Measurements from ENCODE around the gene PNPT1. TPM values are rescaled to one million over a fixed set of nuclear protein-coding genes. Genes with fewer than 3 reads are reported as not detected.

Gene PNPT1
- total RNA-seq, 4 donors from 2014 or later = 5.6 to 10.4 (median 8.9) TPM

- 93 to 94% methylated on average over 3 of the region's 3 CpGs for WGBS, 2 donors
- DNase-seq (ENCODE audit: low spot score in 2 of 2) = no peak
- intact Hi-C loops (cut with DNase I; ENCODE audit: low total_unique reads) = no loop called here
- TF ChIP-seq CTCF (IDR thresholded peaks at IDR 0.05) (no peak), POLR2A (IDR thresholded peaks at IDR 0.05) (no peak)
- H3K4me3 ChIP-seq (ENCODE audit: low read depth, poor library complexity, severe bottlenecking) = no peak overlapping the region
These were observed 56.8 kb downstream of the PNPT1 start for GRCh38 chr2:55636831-55637230.

DNA sequence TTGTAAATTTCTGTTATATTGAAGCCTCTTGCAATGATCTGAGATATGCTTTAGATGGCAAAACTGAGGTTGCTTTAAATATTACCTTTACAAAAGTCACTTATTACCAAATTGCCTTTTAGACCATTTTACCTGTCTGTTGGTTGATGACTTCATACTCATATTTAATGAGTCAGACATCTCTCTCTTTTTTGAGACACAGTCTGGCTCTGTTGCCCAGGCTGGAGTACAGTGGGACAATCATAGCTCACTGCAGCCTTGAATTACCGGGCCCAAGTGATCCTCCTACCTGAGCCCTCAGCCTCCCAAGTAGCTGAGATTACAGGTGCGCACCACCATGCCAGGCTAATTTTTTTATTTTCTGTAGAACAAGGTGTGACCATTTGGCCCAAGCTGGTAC lies 64.7 kb downstream of the PNPT1 start:
- H3K4me3 ChIP-seq (ENCODE audit: low read depth, poor library complexity, severe bottlenecking) = no peak overlapping the region
- intact Hi-C loops (cut with DNase I; ENCODE audit: low total_unique reads) = no loop called here
- TF ChIP-seq CTCF (IDR thresholded peaks at IDR 0.05) (no peak), POLR2A (IDR thresholded peaks at IDR 0.05) (no peak)
- DNase-seq (ENCODE audit: low spot score in 2 of 2) = no peak
- WGBS, 2 donors = 93 to 97% methylated on average over 2 of the region's 2 CpGs

DNA sequence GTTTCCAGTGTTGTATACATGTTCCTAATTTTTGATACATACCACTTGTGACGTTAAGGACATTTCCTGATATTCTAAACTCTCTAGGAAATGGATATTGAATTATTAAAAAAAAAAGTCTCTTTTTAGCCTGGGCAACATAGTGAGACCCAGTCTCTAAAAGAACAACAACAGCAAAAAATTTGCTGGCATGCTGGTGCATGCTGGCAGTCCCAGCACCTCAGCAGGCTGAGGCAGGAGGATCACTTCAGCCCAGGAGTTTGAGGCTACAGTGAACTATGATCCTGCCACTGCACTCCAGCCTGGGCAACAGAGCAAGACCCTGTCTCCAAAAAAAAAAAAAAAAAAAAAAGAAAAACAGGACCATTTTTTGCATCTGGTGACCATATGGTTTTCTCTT lies 65.7 kb downstream of the PNPT1 start:
- intact Hi-C loops (cut with DNase I; ENCODE audit: low total_unique reads) = no loop called here
- 88 to 90% methylated on average over 1 of the region's 1 CpG for WGBS, 2 donors

GRCh38 chr2:55621802-55622201 lies 71.8 kb downstream of the PNPT1 start:
- no peak for DNase-seq (ENCODE audit: low spot score in 2 of 2)
- no peak overlapping the region for H3K4me3 ChIP-seq (ENCODE audit: low read depth, poor library complexity, severe bottlenecking)
- intact Hi-C loops (cut with DNase I; ENCODE audit: low total_unique reads) = no loop called here
- TF ChIP-seq POLR2A (IDR thresholded peaks at IDR 0.05) (no peak), CTCF (IDR thresholded peaks at IDR 0.05) (no peak)
- WGBS, 2 donors = 86 to 87% methylated on average over 7 of the region's 7 CpGs

More for the DNA sequence above, 65.7 kb downstream of the PNPT1 start:
- DNase-seq (ENCODE audit: low spot score in 2 of 2) = no peak
- H3K4me3 ChIP-seq (ENCODE audit: low read depth, poor library complexity, severe bottlenecking) = no peak overlapping the region
- no peak for TF ChIP-seq POLR2A (IDR thresholded peaks at IDR 0.05)
- no peak for TF ChIP-seq CTCF (IDR thresholded peaks at IDR 0.05)

DNA sequence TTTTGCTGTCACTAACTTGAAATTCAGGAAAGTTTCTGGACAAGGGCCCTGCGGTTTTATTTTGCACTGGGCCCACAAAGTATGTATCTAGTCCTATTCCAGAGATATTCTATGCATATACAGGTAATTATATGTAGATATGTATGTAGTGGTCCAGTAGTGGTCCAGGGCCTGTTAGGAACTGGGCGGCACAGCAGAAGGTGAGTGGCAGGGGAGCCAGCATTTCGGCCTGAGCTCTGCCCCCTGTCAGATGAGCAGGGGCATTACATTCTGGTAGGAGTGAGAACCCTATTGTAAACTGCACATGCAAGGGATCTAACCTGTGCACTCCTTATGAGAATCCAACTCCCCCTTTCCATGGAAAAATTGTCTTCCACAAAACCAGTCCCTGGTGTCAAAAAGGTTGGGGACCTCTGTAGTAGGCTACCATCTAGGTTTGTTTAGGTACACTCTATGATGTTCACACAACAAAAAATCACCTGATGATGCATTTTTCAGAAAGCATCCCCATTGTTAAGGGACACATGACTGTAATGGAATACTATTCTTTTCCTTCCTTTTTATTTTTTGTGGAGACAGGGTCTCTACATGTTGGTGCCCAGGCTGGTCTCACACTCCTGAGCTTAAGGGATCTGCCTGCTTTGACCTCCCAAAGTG lies 73.4 kb downstream of the PNPT1 start:
- TF ChIP-seq POLR2A (IDR thresholded peaks at IDR 0.05) (no peak), CTCF (IDR thresholded peaks at IDR 0.05) (no peak)
- 75 to 76% methylated on average over 3 of the region's 3 CpGs for WGBS, 2 donors
- DNase-seq (ENCODE audit: low spot score in 2 of 2) = no peak
- intact Hi-C loops (cut with DNase I; ENCODE audit: low total_unique reads) = no loop called here
- H3K4me3 ChIP-seq (ENCODE audit: low read depth, poor library complexity, severe bottlenecking) = no peak overlapping the region
